DMS153 treated with DMSO at 0.1 percent for 48 hours (cell line): Measurements from ENCODE around the gene ARHGEF7.
"Not testable (repeated sequence)": the region's sequence is repeated elsewhere in the genome, so short reads cannot be mapped to it uniquely, and the experiment has no call there.

Experiments
- DNase-seq: peaks from one replicate; lab custom pipeline; 2025; ENCODE audit not compliant: unreplicated experiment; lab: John Stamatoyannopoulos, UW

Gene ARHGEF7

GRCh38 chr13:111248822-111249221 lies 133.7 kb downstream of the ARHGEF7 start:
- DNase-seq = no peak

DNA sequence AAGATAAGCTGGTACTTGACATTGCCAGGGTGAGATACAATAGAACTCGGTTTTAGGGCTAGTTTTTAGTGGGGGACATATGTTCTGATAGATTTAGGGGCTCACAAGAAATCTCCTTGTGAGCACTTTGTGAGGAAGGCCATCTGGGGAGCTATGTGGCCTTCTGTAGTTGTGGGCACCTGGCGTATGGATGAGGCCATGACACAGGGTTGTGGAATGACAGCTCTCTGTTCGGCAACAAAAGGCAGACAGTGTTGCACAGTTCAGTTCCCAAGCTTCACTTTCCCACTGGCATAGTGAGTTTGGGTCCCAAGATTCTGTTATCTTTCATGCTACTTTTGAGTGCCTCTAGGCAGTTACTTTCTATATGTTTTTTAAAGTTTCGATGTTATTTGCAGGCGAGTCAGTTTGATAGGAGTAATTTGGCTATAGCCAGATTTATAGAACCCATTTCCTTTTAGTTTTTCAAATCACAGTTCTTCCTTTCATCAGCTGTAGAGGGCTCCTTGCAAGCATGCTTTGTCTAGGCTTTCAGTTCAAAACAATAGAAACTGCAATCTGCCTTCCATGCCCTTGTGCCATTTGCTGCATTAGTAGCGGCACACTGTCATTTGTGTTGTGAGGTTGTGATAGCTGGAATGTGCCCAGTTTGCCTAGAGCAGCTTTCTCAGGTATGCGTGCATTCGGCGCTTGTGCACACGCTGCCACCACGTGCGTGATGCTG lies 134.7 kb downstream of the ARHGEF7 start:
- DNase-seq = no peak

GRCh38 chr13:111251646-111252445 lies 136.7 kb downstream of the ARHGEF7 start:
- DNase-seq = no peak

DNA sequence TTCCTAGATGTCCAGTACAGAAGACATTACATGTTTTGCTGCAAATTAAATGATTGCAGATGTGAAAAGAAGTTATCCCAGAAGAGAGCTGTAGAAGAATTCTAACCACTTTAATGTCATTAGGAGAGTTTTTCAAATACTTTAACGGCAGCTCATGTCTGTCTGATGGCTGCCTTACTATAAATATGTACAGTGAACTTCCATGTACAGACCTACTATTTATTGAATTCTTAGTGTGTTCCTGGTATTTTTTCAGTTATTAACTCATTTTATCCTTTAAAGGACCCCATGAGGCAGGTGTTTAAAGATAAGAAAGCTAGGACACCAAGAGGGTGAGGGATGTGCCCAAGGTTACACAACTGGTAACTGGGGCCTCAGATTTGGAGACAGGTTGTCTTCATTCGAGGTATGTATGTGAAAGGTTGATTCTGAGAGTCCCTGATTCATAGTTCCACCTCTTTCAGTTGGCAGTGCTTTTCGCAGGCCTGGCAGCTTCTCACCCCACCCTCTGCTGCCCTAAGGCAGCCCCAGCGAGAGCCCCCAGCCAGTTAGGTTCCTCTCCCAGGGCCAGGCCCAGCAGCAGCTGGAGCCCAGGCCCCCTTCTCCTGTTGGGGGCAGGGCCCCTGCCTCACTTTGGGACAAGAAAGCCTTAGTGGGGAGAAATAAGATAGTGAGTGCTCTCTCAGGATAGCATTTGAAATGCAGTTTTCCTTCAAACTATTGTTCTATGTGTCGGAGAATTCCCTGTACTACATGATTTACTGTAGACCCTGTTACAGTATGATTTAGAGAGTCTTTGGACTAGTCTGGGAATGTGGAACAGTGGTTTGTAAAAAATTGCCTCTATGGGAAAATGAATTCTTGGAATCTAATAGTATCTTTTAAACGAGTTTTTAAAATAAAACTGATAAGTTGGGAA lies 137.6 kb downstream of the ARHGEF7 start:
- DNase-seq = no peak

DNA sequence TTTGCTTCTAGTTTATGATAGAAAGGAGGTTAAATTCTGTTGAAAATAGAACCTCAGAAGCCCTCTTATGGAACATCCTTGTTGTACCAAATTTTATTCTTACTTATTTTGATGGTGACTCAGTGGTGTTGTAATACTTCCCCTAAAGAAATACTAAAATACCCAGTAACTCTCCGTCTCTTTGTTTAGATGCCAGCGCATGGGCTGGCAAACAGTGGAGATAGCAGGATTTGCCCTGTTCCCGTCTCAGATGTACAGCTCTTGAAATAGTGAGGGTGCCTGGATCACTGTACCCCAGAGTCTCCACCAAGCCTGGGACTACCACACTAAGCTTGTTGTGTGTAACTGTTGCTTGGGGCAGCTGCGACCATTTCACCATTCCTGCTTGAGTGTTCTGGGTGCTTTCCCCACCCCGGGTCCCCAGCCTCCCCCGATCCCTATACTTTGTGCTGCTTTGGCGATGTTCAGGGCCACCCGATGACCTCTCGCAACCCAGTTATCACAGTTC lies 138.3 kb downstream of the ARHGEF7 start:
- DNase-seq = no peak

DNA sequence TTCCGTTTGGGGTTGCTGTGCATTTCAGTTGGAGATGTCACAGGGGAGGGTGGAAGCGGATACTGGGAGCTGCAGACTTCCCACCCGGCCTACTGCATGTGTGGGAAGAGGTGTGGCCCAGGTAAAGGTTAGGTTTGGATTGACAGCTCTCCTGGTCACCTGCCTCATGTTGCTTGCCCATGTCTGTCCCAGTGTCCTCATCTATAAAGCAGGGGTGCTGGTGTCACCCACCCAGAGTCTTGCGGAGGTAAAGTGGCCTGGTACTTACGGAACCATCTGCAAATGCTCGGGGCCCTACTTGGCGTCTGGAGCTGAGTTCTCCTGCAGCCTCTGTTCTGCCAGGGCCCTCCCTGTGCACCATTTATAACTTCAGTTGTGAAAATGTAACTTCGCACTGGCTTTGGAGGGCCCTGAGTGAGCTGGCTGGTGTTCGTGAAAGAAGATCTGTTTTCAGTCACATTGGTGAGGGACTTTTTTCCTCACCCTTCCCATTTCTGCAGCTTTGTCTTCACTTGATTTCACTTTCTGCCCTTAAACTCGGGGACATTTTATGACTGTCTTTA lies 140.2 kb downstream of the ARHGEF7 start:
- no peak for DNase-seq

- no peak for DNase-seq
These were observed 141.3 kb downstream of the ARHGEF7 start for GRCh38 chr13:111256458-111256857.

- DNase-seq = no peak
These were observed 141.8 kb downstream of the ARHGEF7 start for GRCh38 chr13:111256946-111257345.

DNA sequence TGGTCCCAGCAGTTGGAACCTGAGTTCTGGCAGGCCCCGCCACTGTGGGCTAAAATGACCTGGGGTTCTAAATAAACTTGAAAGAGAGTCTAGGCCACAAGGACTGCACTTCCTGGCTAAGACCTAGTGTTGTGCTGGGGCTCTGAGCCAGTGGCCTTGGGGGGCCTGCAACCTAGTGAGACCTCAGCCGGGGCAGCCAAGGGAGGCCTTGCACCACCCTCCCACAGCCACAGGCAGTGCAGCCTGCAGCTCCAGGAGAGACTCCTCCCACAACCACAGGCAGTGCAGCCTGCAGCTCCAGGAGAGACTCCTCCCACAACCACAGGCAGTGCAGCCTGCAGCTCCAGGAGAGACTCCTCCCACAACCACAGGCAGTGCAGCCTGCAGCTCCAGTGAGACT lies 142.8 kb downstream of the ARHGEF7 start:
- not testable (repeated sequence) for DNase-seq

DNA sequence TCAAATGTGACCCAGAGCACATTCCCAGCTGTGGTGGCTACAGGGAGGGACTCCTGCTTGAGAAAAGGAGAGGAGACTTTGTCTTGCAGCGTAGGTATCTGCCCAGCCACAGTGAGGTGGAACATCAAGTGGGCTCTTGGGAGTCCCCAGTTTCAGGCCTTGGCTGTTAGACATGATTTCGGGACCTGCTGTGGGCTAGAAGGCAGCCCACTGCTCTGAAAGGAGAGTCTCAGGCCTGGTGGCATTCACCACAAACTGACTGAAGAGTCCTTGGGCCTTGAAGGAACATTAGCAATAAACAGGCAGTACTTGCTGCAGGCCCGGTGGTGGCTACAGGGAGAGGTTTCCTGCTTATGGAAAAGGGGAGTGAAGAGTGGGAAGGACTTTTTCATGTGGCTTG lies 143.5 kb downstream of the ARHGEF7 start:
- DNase-seq = no peak

- no peak for DNase-seq
These were observed 143.9 kb downstream of the ARHGEF7 start for GRCh38 chr13:111259058-111259457.

GRCh38 chr13:111261326-111261725 lies 146.2 kb downstream of the ARHGEF7 start:
- DNase-seq = no peak

- DNase-seq = no peak
These were observed 147.2 kb downstream of the ARHGEF7 start for GRCh38 chr13:111262281-111262680.

GRCh38 chr13:111262715-111263114 lies 147.6 kb downstream of the ARHGEF7 start:
- no peak for DNase-seq

GRCh38 chr13:111263566-111263965 lies 148.5 kb downstream of the ARHGEF7 start:
- DNase-seq = no peak

GRCh38 chr13:111265006-111265700 lies 150.0 kb downstream of the ARHGEF7 start:
- DNase-seq = no peak

- no peak for DNase-seq
These were observed 150.6 kb downstream of the ARHGEF7 start for GRCh38 chr13:111265701-111266035.

- DNase-seq = no peak
These were observed 152.1 kb downstream of the ARHGEF7 start for GRCh38 chr13:111267205-111267604.

DNA sequence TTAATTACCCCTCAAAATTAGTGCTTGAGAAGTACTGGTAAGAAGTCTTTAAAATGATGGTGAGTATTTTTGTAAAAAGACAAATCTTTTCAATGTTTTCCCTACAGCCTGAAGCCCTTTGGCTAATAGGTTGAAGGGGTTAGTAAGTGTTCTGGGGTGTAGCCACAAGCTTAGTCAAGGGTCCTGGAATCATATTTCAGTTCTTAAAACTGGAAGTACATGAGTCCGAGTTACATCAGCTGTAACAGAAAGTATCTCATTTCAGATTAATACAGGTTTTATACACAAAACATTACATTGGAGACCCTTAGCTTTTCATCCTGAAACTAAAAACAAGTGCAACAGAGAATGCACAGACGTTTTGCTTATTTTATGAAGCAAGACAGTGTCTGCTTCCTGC lies 152.7 kb downstream of the ARHGEF7 start:
- DNase-seq = no peak

DNA sequence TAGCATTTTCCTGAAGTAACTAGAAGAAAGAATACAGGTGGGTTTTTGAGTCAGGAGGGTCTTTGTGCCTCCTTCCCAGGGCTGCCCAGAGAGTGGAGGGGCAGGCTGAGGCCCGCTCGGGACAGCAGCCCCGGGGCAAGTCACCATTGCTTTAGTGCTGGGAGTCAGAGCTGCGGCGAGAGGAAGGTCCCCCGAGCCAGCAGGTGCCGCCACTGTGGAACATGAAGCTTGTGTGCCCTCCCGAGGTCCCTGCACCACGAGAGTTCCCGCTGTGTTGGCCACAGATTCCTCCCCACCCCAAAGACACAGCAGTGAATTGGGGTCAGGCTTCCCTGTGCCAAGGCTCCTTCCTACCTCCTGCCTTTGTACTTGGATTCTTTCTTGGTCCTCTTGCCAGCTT lies 154.4 kb downstream of the ARHGEF7 start:
- no peak for DNase-seq
